ENCODE results near the gene C1QC. TPM values are rescaled to one million over a fixed set of nuclear protein-coding genes. Genes with fewer than 3 reads are reported as not detected.

Gene C1QC
- total and polyA plus RNA-seq, 2 donors (not counting 1 experiment from before 2014, with no cell fraction given) = not detected

DNA sequence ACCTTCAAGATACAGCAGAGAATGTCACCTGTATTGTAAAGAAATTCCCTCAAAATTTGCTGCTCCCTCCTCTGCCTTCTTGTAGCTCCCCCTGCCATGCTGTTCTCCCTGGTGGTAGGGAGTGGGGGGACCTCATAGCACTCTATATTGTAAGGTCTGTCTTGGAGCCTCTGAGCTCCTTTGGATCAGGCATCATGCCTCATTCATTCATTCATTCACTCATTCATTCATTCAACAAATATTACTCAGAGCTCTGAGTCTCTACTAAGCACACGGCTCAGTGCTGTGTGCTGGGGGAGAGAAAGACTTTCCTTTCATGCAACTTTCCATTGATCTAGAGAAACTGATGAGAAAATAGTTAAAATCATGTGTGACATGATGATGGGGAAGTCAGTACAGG lies 40.1 kb downstream of the C1QC start:
- Histone ChIP-seq H3K27me3 (replicated peaks in 1 of 4; ENCODE audit: control extremely low read depth in 1 of 4, control insufficient read depth in 3 of 4, insufficient read depth in 4 of 4, low read length in 3 of 4) (no peaks in the 10 kb centered on the region), H3K36me3 (replicated peaks in 1 of 2; ENCODE audit: control extremely low read depth in 1 of 2, control insufficient read depth in 1 of 2, extremely low read depth in 1 of 2, insufficient read depth in 2 of 2, low read length in 1 of 2) (no peaks in the 10 kb centered on the region), H2AFZ (ENCODE audit: insufficient read depth, low read depth, low read length, poor library complexity, severe bottlenecking) (no peak overlapping the region), H3K9me3 (ENCODE audit: control extremely low read depth in 1 of 3, control insufficient read depth in 2 of 3, insufficient read depth in 1 of 3, low read length in 2 of 3) (no peaks in the 10 kb centered on the region), H3K79me2 (ENCODE audit: control insufficient read depth, insufficient read depth, low read length) (no peaks in the 10 kb centered on the region), H3K27ac (ENCODE audit: low read length in 2 of 2) (no peak overlapping the region), H3K4me1 (ENCODE audit: control insufficient read depth in 2 of 2, insufficient read depth in 2 of 2, low read length in 2 of 2) (no peaks in the 10 kb centered on the region), H3K4me2 (replicated peaks; ENCODE audit: low read depth, low read length, poor library complexity, severe bottlenecking) (no peak overlapping the region), H3K4me3 (ENCODE audit: control extremely low read depth in 1 of 5, extremely low read depth in 1 of 5, insufficient read depth in 1 of 5, low read depth in 2 of 5, low read length in 4 of 5) (no peak overlapping the region), H4K20me1 (ENCODE audit: control insufficient read depth, insufficient read depth, low read length, poor library complexity, severe bottlenecking) (no peaks in the 10 kb centered on the region), H3K9ac (ENCODE audit: low read length) (no peak overlapping the region)
- POLR2A ChIA-PET = no interaction called here
- Mint-ChIP-seq H3K27ac (no peak overlapping the region), H3K27me3 (peaks cover 33% of the 10 kb centered on the region), H3K9me3 (ENCODE audit: insufficient read depth) (no peaks in the 10 kb centered on the region), H3K4me3 (no peak overlapping the region), H3K4me1 (no peaks in the 10 kb centered on the region)
- WGBS (ENCODE audit: insufficient coverage) = no CpG with 5 or more reads among the region's 1 CpG
- no peak for ATAC-seq (ENCODE audit: low read depth)
- CTCF ChIA-PET = no interaction called here
- no peak for TF ChIP-seq EZH2 (IDR thresholded peaks at IDR 0.05; ENCODE audit: borderline replicate concordance, insufficient read depth, low read depth, low read length, poor library complexity, severe bottlenecking)
- TF ChIP-seq, protein P1, sequence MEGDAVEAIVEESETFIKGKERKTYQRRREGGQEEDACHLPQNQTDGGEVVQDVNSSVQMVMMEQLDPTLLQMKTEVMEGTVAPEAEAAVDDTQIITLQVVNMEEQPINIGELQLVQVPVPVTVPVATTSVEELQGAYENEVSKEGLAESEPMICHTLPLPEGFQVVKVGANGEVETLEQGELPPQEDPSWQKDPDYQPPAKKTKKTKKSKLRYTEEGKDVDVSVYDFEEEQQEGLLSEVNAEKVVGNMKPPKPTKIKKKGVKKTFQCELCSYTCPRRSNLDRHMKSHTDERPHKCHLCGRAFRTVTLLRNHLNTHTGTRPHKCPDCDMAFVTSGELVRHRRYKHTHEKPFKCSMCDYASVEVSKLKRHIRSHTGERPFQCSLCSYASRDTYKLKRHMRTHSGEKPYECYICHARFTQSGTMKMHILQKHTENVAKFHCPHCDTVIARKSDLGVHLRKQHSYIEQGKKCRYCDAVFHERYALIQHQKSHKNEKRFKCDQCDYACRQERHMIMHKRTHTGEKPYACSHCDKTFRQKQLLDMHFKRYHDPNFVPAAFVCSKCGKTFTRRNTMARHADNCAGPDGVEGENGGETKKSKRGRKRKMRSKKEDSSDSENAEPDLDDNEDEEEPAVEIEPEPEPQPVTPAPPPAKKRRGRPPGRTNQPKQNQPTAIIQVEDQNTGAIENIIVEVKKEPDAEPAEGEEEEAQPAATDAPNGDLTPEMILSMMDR (IDR thresholded peaks at IDR 0.05) = no peak
- intact Hi-C loops (cut with micrococcal nuclease) = no loop called here
- no peak for DNase-seq

DNA sequence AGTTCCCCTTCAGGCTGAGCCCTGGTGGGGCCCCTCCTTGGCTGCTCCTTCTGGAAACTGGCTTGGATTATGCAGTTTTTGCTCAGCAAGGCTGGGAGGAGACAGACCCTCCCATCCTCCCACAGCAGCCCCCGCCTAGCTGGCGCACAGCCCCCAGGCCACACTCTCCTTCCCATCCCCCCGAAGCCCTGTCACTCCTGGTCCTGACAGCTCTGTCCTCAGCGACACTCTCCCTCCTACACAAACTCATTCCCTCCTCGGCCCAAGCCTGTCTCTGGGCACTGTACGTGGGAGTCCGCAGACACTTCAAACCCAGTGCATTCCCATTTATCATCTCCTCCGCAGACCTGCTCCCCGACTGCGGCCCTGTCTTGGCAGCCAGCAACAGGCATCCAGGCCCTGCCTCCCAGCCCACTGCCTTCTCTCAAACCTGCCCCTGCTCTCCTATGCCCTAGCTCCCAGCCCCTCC lies 42.2 kb downstream of the C1QC start:
- 89% methylated on average over 10 of the region's 10 CpGs for WGBS (ENCODE audit: insufficient coverage)
- no peaks in the 10 kb centered on the region for H3K36me3 ChIP-seq (replicated peaks in 1 of 2; ENCODE audit: control extremely low read depth in 1 of 2, control insufficient read depth in 1 of 2, extremely low read depth in 1 of 2, insufficient read depth in 2 of 2, low read length in 1 of 2)
- H3K4me2 ChIP-seq (replicated peaks; ENCODE audit: low read depth, low read length, poor library complexity, severe bottlenecking) = no peak overlapping the region
- H3K27ac Mint-ChIP-seq = no peak overlapping the region
- peaks cover 33% of the 10 kb centered on the region for H3K27me3 Mint-ChIP-seq
- intact Hi-C loops (cut with micrococcal nuclease) = no loop called here
- no peak overlapping the region for H3K4me3 ChIP-seq (ENCODE audit: control extremely low read depth in 1 of 5, extremely low read depth in 1 of 5, insufficient read depth in 1 of 5, low read depth in 2 of 5, low read length in 4 of 5)
- H3K9ac ChIP-seq (ENCODE audit: low read length) = no peak overlapping the region
- no peak overlapping the region for H2AFZ ChIP-seq (ENCODE audit: insufficient read depth, low read depth, low read length, poor library complexity, severe bottlenecking)
- H3K4me1 Mint-ChIP-seq = no peaks in the 10 kb centered on the region
- H3K4me3 Mint-ChIP-seq = no peak overlapping the region
- H4K20me1 ChIP-seq (ENCODE audit: control insufficient read depth, insufficient read depth, low read length, poor library complexity, severe bottlenecking) = no peaks in the 10 kb centered on the region
- no peak overlapping the region for H3K27ac ChIP-seq (ENCODE audit: low read length in 2 of 2)
- POLR2A ChIA-PET = no interaction called here
- TF ChIP-seq, protein P1 (IDR thresholded peaks at IDR 0.05) = no peak
- TF ChIP-seq EZH2 (IDR thresholded peaks at IDR 0.05; ENCODE audit: borderline replicate concordance, insufficient read depth, low read depth, low read length, poor library complexity, severe bottlenecking) = no peak
- H3K9me3 ChIP-seq (ENCODE audit: control extremely low read depth in 1 of 3, control insufficient read depth in 2 of 3, insufficient read depth in 1 of 3, low read length in 2 of 3) = no peaks in the 10 kb centered on the region
- CTCF ChIA-PET = no interaction called here
- ATAC-seq (ENCODE audit: low read depth) (no peak), DNase-seq (no peak)
- H3K9me3 Mint-ChIP-seq (ENCODE audit: insufficient read depth) = no peaks in the 10 kb centered on the region
- no peaks in the 10 kb centered on the region for H3K4me1 ChIP-seq (ENCODE audit: control insufficient read depth in 2 of 2, insufficient read depth in 2 of 2, low read length in 2 of 2)
- peaks cover 0 to 3% (median 0%) of the 10 kb centered on the region in 4 experiments for H3K27me3 ChIP-seq (replicated peaks in 1 of 4; ENCODE audit: control extremely low read depth in 1 of 4, control insufficient read depth in 3 of 4, insufficient read depth in 4 of 4, low read length in 3 of 4)
- H3K79me2 ChIP-seq (ENCODE audit: control insufficient read depth, insufficient read depth, low read length) = no peaks in the 10 kb centered on the region

Measured in B cell (primary cell).